Measurements from ENCODE around the gene PEX6.

PEX6 gene

GRCh38 chr6:42993445-42993844, 14.5 kb upstream of the PEX6 start:
- DNase-seq = peak; percentile 17

GRCh38 chr6:42989923-42990322, 10.9 kb upstream of the PEX6 start:
- DNase-seq = no peak

- no peak for DNase-seq
Observed at GRCh38 chr6:42988486-42989020, 9.6 kb upstream of the PEX6 start.

- DNase-seq = no peak
Observed at GRCh38 chr6:42987533-42988451, 8.8 kb upstream of the PEX6 start.

GRCh38 chr6:42984924-42985475, 6.0 kb upstream of the PEX6 start:
- no peak for DNase-seq

GRCh38 chr6:42984001-42984923, 5.3 kb upstream of the PEX6 start, which contains the start of gene PPP2R5D:
TSS of gene PPP2R5D (plus strand) at chr6:42984570. CDS start at chr6:42984678, 108 bp downstream.
- DNase-seq = peak; percentile 99

GRCh38 chr6:42981836-42982235, 2.9 kb upstream of the PEX6 start:
- DNase-seq = no peak

GRCh38 chr6:42979523-42980177, 669 bp upstream of the PEX6 start:
- DNase-seq = peak; percentile 23

- peak; percentile 51 for DNase-seq
Observed at GRCh38 chr6:42978487-42978838, 518 bp downstream of the PEX6 start.

- no peak for DNase-seq
Observed at GRCh38 chr6:42974919-42975505, 4.0 kb downstream of the PEX6 start.

- DNase-seq = no peak
Observed at GRCh38 chr6:42973926-42974325, 5.1 kb downstream of the PEX6 start.

- no peak for DNase-seq
Observed at GRCh38 chr6:42971746-42972327, 7.1 kb downstream of the PEX6 start.

GRCh38 chr6:42970871-42971612, 7.9 kb downstream of the PEX6 start:
- DNase-seq = peak; percentile 56

GRCh38 chr6:42969934-42970333, 9.0 kb downstream of the PEX6 start:
- DNase-seq = no peak

GRCh38 chr6:42969431-42969830, 9.6 kb downstream of the PEX6 start:
- no peak for DNase-seq

GRCh38 chr6:42968783-42969182, 10.2 kb downstream of the PEX6 start:
- no peak for DNase-seq

- DNase-seq = no peak
Observed at GRCh38 chr6:42968126-42968701, 10.8 kb downstream of the PEX6 start.

- no peak for DNase-seq
Observed at GRCh38 chr6:42967228-42967627, 11.8 kb downstream of the PEX6 start.

GRCh38 chr6:42966571-42966970, 12.4 kb downstream of the PEX6 start:
- DNase-seq = no peak

Data from fibroblast of skin of back (primary cell).